ENCODE data around the gene H3-3A. TPM values are rescaled to one million over a fixed set of nuclear protein-coding genes. Genes with fewer than 3 reads are reported as not detected.

H3-3A gene
- total RNA-seq, 1 experiment from 2014 or later, result 398 TPM

GRCh38 chr1:226111098-226111882 lies 48.8 kb downstream of the H3-3A start:
- no peak for DNase-seq (ENCODE audit: low read depth)

- DNase-seq (ENCODE audit: low read depth), result no peak
Measured at GRCh38 chr1:226111883-226112261, 49.4 kb downstream of the H3-3A start.

GRCh38 chr1:226112626-226113025 lies 50.1 kb downstream of the H3-3A start:
- no peak for DNase-seq (ENCODE audit: low read depth)

- DNase-seq (ENCODE audit: low read depth), result no peak
Measured at GRCh38 chr1:226116673-226117072, 54.2 kb downstream of the H3-3A start.

- no peak for DNase-seq (ENCODE audit: low read depth)
Measured at GRCh38 chr1:226117330-226117729, 54.8 kb downstream of the H3-3A start.

- no peak for DNase-seq (ENCODE audit: low read depth)
Measured at GRCh38 chr1:226118357-226118756, 55.8 kb downstream of the H3-3A start.

GRCh38 chr1:226119169-226119568 lies 56.7 kb downstream of the H3-3A start:
- no peak for DNase-seq (ENCODE audit: low read depth)

- no peak for DNase-seq (ENCODE audit: low read depth)
Measured at GRCh38 chr1:226120398-226120797, 57.9 kb downstream of the H3-3A start.

- no peak for DNase-seq (ENCODE audit: low read depth)
Measured at GRCh38 chr1:226121049-226121586, 58.6 kb downstream of the H3-3A start.

Other genes starting within 250 kb of the H3-3A start
- gene TMEM63A, start 180.3 kb upstream of the H3-3A start, total RNA-seq (2014; rRNA removed; shearing (Covaris generic)), result 11.3 and 16.3 TPM in 2 replicates
- 0.10 TPM in 1 of 2 replicates, not detected in the other for gene LEFTY1, start 173.6 kb upstream of the H3-3A start, total RNA-seq (2014; rRNA removed; shearing (Covaris generic))
- 31.6 and 60.0 TPM in 2 replicates for gene PYCR2, start 138.5 kb upstream of the H3-3A start, total RNA-seq (2014; rRNA removed; shearing (Covaris generic))
- gene LEFTY2, start 121.5 kb upstream of the H3-3A start, total RNA-seq (2014; rRNA removed; shearing (Covaris generic)), result not detected in 2 replicates
- gene SDE2, start 63.4 kb upstream of the H3-3A start, total RNA-seq (2014; rRNA removed; shearing (Covaris generic)), result 15.5 and 28.7 TPM in 2 replicates
- gene ACBD3, start 124.0 kb downstream of the H3-3A start, total RNA-seq (2014; rRNA removed; shearing (Covaris generic)), result 44.7 and 70.0 TPM in 2 replicates
- not detected in 2 replicates for gene MIXL1, start 160.9 kb downstream of the H3-3A start, total RNA-seq (2014; rRNA removed; shearing (Covaris generic))
- 10.2 and 16.1 TPM in 2 replicates for gene LIN9, start 246.4 kb downstream of the H3-3A start, total RNA-seq (2014; rRNA removed; shearing (Covaris generic))

Measured in M059J (cell line).